IPS-15b (cell line): ENCODE results near the gene HEBP2.

Experiments
- H3K27me3 ChIP-seq: one replicate; pipeline ENCODE4 v1.6.1; 2013; ENCODE audit warnings: low read length; ENCODE audit not compliant: control insufficient read depth, insufficient read depth
- H3K36me3 ChIP-seq: one replicate; pipeline ENCODE4 v1.6.1; 2013; ENCODE audit warnings: low read length; ENCODE audit not compliant: control insufficient read depth, insufficient read depth
- H3K4me1 ChIP-seq: one replicate; pipeline ENCODE4 v1.6.1; 2013; ENCODE audit warnings: mild to moderate bottlenecking, low read length; ENCODE audit not compliant: control insufficient read depth, insufficient read depth
- H3K4me3 ChIP-seq: one replicate; pipeline ENCODE4 v1.5.1; 2013; ENCODE audit warnings: low read depth, low read length
- H3K9ac ChIP-seq: one replicate; pipeline ENCODE4 v1.6.1; 2013; ENCODE audit warnings: low read depth, mild to moderate bottlenecking, low read length
- H3K9me3 ChIP-seq: one replicate; pipeline ENCODE4 v1.6.1; 2013; ENCODE audit warnings: mild to moderate bottlenecking, low read length; ENCODE audit not compliant: control insufficient read depth, insufficient read depth

The HEBP2 gene

DNA sequence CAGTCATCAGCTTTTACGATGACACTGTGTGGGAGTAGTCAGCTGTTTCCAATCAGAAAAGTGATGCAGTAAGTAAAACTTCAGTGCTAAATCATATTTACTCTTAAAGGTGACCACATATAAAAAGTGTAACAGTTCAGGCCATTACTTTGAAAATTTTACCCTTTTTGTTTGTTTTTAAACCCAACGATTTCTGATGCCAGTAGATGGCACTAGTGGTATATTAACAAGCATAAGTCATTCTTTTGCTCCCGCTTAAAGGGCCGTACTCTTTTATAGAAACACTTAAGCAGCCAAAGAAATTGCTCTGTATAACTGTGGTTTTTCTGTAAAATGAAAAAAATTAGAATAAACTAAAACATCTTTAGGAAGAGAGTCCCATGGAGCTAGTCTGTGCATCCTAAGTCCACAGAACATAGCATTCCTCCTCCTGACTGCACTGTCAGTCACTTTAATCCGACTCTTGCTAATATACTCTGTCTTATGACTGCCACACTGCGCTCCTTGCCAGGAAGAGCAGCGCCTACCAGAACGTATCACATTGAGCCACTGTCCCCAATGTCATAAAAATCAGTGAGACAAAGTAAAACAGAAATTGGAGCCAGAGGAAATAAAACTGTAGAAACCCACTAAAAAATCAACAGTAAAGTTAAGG lies 25.0 kb downstream of the HEBP2 start:
- H3K4me1 ChIP-seq = no peaks in the 10 kb centered on the region
- H3K9me3 ChIP-seq = no peaks in the 10 kb centered on the region
- H3K9ac ChIP-seq = no peak overlapping the region
- no peak overlapping the region for H3K4me3 ChIP-seq
- peaks cover 6% of the 10 kb centered on the region for H3K36me3 ChIP-seq
- H3K27me3 ChIP-seq = no peaks in the 10 kb centered on the region

DNA sequence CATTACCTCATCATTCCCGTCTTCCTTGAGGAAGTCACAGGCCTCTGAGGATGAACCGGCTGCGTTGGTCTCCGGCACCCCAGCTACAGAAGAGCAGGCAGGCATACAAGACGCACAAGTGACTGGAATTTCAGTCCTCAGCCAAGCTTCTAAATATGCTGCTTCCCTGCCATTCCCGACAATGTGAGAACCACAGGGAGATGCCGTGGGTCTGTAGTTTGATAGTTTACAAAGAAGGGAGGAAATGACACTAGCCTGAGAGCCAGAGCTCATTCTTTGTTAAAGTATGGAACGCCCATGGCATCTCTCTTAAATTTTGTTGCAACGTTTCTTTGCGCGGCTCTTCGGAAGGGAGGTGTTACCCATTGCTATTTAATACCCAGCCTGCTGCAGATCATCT lies 25.7 kb downstream of the HEBP2 start:
- Histone ChIP-seq H3K9ac (no peak overlapping the region), H3K4me3 (no peak overlapping the region), H3K27me3 (no peaks in the 10 kb centered on the region), H3K9me3 (no peaks in the 10 kb centered on the region), H3K36me3 (peaks cover 4% of the 10 kb centered on the region), H3K4me1 (no peaks in the 10 kb centered on the region)

DNA sequence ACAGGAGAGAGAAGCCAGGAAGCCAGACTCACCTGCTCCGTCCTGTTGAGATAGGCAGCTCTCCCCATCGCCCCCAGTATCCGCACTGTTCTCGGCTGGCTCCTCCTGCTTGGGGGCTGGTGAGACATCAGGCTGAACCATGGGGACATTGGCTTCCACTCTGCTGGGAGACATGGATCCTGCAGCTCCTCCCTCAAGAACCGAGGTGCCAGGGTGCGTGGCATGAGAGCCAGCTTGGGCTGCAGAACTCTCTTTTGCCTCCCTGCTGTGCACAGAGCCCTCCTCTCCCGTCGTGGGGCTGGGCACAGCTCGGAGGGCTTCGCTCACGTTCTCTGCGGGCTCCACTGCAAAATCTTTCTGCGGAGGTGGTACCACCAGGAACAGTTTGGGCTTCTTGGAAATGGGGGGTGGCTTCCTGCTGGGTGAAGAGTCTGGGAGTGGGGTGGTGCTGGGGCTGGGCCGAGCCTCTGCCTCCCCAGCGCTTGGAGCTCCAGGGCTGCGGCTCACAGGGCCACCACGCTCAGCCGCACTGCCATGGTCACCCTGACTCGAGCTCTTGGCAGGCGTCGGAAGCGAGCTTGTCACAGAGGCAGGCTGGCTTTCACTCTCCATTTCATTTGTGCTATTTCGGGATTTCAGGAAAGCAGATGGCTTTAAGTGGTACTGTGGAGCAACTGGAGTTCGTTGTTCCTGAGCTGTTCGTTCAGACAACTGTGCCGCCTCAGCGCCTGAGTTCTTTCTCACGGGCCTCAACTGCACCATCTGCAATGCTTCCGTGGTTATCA lies 26.5 kb downstream of the HEBP2 start:
- no peak overlapping the region for H3K4me3 ChIP-seq
- H3K9ac ChIP-seq = no peak overlapping the region
- peaks cover 4% of the 10 kb centered on the region for H3K36me3 ChIP-seq
- H3K9me3 ChIP-seq = no peaks in the 10 kb centered on the region
- H3K27me3 ChIP-seq = no peaks in the 10 kb centered on the region
- no peaks in the 10 kb centered on the region for H3K4me1 ChIP-seq

DNA sequence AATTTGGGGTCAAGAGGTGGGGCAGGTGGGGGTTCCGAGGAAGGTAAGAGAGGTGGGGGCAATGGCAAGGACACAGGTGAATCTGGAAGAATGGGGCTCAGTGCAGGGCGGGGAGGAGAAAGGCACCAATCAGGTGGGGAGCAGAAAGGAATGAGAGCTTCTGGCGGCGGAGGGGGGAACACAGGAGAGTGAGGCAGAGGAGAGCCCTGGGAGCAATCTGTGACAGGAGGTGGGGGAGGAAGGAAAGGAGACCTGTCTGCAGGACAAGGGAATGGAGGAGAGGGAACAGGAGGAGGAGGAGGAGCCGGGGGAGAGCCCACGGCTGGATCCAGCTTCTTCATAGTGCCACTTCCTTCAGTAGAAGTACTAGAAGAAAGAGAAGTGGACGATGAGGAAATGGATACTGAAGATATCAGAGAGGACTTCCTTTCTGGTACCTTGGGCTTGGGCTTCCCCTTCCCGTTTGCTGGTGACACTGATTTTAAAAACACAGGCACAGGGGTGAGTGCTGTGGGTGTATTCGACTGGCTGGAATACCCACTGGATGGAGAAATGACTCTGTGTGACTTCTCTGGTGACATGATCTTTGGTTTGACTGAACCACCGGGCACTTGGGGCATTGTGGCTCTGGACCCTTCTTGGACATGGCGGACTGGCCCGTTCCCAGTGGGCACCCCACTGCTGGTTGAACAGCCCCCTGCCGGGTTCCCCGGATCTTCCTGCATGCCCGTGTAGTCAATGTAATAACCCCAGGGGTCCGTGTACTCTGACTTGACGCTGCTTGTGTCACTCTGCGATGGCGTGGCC lies 27.4 kb downstream of the HEBP2 start:
- Histone ChIP-seq H3K4me1 (no peaks in the 10 kb centered on the region), H3K9ac (no peak overlapping the region), H3K36me3 (peaks cover 4% of the 10 kb centered on the region), H3K9me3 (no peaks in the 10 kb centered on the region), H3K27me3 (no peaks in the 10 kb centered on the region), H3K4me3 (no peak overlapping the region)

DNA sequence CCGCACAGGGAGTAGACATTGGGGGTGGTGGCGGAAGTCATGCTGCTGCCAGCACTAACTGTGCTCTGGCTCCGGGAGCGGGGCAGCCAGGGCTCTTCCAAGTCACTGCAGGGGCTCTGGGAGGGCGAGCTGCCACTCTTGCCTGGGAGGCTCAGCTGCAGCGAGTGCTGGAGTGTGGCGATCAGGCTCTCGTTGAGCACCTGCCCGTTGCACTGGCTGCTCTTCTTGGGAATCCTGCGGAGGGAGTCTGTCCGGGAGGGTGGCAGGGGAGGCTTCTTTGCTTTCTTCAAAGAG lies 28.0 kb downstream of the HEBP2 start:
- Histone ChIP-seq H3K4me3 (no peak overlapping the region), H3K36me3 (peaks cover 4% of the 10 kb centered on the region), H3K4me1 (no peaks in the 10 kb centered on the region), H3K9ac (no peak overlapping the region), H3K9me3 (no peaks in the 10 kb centered on the region), H3K27me3 (no peaks in the 10 kb centered on the region)

DNA sequence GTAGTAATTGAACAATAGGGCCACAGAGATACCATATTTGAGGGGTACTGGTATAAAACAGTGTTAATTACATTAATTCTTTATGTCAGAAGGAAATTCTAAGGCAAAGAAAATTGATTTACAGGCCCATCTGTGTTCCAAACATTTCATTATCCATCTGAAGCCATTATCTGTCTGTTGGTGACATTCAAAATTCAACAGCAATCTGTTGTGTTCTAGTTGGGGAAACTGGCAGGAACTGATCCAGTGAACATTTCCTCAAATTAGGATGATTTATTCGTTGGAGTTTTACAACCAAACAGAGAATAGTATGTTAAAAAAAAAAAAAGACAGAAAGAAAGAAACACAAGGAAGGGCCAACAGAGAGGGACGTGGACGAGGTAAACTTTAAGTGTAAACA lies 30.1 kb downstream of the HEBP2 start:
- peaks cover 4% of the 10 kb centered on the region for H3K36me3 ChIP-seq

DNA sequence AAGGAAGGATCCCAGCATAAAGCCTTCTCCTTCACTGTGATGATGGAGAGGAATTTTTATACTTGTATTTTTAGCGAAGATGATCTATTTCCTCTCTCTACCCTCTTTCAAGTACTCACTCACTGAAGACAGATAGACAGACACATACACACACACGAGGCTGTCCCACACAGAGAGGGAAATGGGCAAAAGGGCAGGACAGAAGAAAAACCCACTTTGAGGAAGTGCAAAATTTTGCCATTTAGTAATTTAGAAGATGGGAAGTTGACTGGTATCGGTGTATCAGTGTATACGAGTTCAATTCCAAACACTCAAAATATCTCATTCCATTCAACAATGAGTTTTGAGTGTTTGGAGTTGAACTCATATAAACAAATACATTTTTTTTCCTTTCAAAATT lies 30.9 kb downstream of the HEBP2 start:
- Histone ChIP-seq H3K9ac (no peak overlapping the region), H3K4me1 (no peaks in the 10 kb centered on the region), H3K27me3 (no peaks in the 10 kb centered on the region), H3K9me3 (no peaks in the 10 kb centered on the region), H3K36me3 (peaks cover 4% of the 10 kb centered on the region), H3K4me3 (no peak overlapping the region)

More for the DNA sequence above, 30.1 kb downstream of the HEBP2 start:
- H3K9me3 ChIP-seq = no peaks in the 10 kb centered on the region
- no peak overlapping the region for H3K9ac ChIP-seq
- H3K4me3 ChIP-seq = no peak overlapping the region
- H3K4me1 ChIP-seq = no peaks in the 10 kb centered on the region
- H3K27me3 ChIP-seq = no peaks in the 10 kb centered on the region

DNA sequence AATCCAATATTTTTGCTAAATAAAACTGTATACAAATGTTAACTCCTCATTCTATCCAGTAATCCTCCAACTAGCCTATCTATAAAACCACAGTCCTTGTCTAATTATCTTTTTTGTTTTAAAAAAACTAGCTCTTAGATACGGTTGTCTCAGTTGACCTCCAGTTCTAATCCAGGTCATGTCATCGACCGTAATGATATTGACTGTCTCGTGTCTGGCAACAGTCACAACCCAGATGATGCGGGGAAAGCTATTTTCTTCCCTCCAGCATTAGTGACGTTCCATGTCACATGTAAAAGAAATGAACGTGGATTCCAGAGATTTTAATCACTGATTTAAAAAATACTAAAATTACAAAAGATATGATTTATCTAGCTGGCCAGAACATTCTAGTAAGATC lies 35.5 kb downstream of the HEBP2 start:
- H3K9me3 ChIP-seq = no peaks in the 10 kb centered on the region
- H3K36me3 ChIP-seq = no peaks in the 10 kb centered on the region
- no peaks in the 10 kb centered on the region for H3K4me1 ChIP-seq
- H3K9ac ChIP-seq = no peak overlapping the region
- H3K27me3 ChIP-seq = no peaks in the 10 kb centered on the region
- H3K4me3 ChIP-seq = no peak overlapping the region

DNA sequence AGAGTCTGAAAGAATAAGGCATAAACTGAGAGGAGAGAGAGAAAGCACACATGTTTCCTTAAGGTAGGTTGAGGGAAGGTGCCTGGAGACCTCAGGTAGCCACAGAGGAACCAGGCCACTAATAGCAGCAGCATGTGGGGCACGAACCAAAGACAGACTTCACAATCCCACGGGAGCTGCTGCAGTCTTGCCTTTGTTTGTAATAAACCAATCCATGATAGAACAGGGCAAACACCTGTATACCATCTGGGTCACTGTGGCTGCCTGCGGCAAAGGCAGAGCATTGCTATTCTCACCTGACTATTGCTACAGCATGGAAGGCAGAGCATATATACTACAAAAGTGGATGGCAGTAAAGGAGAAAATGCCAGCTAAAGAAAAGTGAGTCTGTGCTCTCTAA lies 36.3 kb downstream of the HEBP2 start:
- no peaks in the 10 kb centered on the region for H3K9me3 ChIP-seq
- H3K4me3 ChIP-seq = no peak overlapping the region
- H3K36me3 ChIP-seq = no peaks in the 10 kb centered on the region
- H3K9ac ChIP-seq = no peak overlapping the region
- no peaks in the 10 kb centered on the region for H3K4me1 ChIP-seq
- no peaks in the 10 kb centered on the region for H3K27me3 ChIP-seq

DNA sequence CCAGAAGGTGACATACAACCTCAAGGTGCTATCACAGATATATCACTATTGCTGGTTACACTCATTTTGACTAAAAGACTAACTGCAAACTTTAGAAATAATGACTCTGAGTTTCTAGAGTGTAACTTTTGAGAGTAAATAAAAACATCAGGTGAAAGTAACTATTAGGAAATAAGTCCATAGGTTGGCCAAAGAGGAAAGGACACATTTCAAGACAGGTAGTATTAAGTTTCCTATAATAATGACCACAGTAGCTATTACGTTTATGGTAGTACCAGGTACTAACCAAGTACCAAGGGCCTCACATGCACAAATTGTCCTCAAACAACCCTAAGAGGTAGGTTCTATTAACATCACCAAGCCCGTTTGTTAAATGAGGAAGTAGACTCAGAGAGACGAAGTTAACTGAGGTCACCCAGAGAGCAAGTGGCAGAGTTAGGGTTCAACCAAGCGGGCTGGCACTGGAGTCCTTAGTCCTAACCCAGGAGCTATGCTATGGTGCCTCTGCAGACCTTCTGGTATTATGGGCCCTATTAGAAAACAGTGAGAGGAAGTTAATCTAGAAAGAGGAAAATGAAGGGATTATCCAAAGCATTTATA lies 36.8 kb downstream of the HEBP2 start:
- Histone ChIP-seq H3K36me3 (no peaks in the 10 kb centered on the region), H3K4me3 (no peak overlapping the region), H3K9me3 (no peaks in the 10 kb centered on the region), H3K27me3 (no peaks in the 10 kb centered on the region), H3K4me1 (no peaks in the 10 kb centered on the region), H3K9ac (no peak overlapping the region)

DNA sequence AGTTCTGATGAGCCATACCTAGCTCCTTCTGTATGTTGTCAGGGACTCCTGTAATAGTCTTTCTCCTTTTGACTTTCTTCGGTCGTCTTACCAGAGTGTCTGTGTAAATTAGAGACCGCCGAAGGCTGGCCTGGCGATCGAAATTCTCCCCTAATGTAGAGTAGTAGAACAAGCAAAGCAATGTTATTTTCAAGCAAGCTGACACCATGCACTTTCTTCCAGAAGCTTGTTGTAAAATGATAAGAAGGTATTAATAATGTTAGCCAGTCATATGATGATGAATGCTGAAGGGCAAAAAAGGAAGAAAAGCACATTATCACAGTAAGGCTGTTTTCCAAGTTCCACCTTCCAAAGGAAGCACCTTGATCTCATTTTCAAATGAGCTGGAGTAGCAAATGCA lies 37.9 kb downstream of the HEBP2 start:
- Histone ChIP-seq H3K36me3 (no peaks in the 10 kb centered on the region), H3K27me3 (no peaks in the 10 kb centered on the region), H3K9me3 (no peaks in the 10 kb centered on the region), H3K9ac (no peak overlapping the region), H3K4me3 (no peak overlapping the region), H3K4me1 (no peaks in the 10 kb centered on the region)
